Ramos (cell line): ENCODE results near the gene CEP20.
"Not testable (repeated sequence)": the region's sequence is repeated elsewhere in the genome, so short reads cannot be mapped to it uniquely, and the experiment has no call there.

Source experiments
- in situ Hi-C: fragments of 300-500 bp; cut with MboI; formaldehyde crosslinking; loops from one replicate; pipeline ENCODE4 v1.14.3; 2022; ENCODE audit warnings: low sequenced_read_pairs; ENCODE audit not compliant: unreplicated experiment

CEP20 gene, protein sequence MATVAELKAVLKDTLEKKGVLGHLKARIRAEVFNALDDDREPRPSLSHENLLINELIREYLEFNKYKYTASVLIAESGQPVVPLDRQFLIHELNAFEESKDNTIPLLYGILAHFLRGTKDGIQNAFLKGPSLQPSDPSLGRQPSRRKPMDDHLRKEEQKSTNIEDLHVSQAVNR

DNA sequence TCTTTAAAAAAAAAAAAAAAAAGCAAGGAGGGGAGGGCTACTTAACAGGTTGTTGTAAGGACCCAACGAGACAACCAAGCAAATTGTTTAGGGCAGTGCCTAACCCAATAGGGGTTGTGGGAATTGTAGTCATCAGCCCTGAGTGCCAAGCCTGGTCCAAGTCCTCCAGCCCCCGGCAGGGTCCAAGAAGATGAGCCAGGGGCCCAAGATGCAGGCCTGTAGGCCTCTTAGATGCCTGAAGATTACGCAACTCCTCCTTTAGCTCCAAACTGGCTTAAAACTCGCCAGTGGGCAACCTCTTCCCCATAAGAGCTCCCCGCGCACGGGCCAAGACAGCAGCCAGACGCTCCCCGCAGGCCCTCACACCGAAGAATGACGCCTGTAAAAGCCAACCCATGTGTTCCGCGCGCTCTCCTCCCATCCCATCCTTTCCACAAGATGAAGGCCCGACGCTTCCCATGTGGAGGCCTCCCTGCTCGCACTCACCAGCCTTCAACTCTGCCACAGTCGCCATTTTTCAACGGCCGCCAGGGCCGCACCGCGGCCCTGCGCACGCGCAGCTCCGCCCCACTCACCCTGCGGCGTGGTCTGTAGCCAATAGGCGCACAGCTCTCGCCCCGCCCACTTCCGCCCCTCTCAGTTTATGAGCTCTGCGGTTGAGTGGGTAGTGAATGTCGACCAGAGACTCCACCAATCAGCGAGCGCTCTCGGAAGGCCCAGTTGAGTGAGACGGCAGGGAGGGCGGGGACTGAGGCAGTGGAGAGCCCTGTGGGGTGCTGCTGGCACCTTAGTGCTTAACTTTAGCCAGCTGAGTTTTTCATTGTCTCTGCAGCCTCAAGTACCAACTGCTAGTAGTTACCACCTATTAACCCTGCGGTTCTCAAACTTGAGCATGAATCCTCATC lies at the start of gene CEP20:
TSS of gene CEP20 (minus strand) at position 532 of the 905 bp plus-strand sequence. CDS start at position 514, 18 bp downstream.
- in situ Hi-C loops = no loop called here

DNA sequence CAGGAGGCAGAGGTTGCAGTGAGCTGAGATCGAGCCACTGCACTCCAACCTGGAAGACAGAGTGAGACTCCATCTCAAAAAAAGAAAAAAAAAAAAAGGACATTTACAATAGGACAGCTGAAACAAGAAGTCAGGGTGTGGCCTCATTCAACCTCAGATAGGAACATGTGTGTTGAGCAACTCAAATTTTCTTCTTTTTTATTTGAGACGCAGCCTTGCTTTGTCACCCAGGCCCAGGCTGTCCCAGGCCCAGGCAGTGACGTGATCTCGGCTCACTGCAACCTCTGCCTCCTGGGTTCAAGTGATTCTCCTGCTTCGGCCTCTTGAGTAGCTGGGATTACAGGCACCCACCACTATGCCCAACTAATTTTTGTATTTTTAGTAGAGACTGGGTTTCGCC lies 48.4 kb upstream of the CEP20 start:
- in situ Hi-C loops = not testable (repeated sequence)

DNA sequence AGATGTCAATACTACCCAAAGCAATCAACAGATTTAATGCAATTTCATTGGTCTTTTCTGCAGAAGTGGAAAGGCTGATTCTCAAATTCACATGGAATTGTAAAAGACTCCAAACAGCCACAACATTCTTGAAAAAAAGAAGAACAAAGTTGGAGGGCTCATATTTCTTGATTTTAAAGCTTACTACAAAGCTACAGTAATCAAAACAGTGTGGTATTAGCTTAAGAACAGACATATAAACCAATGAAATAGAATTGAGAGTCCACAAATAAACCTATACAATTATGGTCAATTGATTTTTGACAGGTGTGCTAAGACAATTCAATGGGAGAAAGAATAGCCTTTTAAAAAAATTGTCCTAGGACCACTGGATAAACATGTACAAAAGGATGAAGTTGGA lies 46.6 kb upstream of the CEP20 start:
- in situ Hi-C loops = no loop called here

DNA sequence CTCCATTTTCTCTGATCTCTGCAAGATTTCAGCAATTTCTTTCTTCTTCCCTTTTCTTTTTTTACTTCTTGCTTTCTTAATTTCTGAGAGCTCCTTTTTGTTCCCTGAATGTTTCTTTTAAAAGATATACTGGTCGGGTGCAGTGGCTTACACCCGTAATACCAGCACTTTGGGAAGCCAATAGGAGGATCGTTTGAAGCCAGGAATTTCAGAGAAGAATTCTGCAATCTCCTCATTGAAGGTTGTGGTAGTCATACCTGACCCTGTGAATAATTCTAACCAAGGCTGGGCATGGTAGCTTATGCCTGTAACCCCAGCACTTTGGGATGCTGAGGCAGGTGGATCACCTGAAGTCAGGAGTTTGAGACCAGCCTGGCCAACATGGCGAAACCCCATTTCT lies 45.4 kb upstream of the CEP20 start:
- in situ Hi-C loops = no loop called here

DNA sequence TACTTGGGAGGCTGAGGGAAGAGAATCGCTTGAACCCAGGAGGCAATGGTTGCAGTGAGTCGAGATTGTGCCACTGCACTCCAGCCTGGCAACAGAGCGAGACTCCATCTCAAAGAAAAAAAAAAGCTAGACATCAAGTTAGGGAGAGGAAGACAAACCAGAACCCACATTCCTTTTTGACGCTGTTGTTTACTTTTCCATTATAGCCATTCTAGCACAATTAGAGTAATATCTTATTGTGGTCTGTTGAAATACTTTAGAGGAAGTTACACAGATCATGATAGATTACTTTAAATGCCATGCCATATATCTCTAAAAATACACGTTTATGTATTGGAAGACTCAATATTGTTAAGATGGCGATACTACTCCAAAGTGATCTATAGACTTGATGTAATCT lies 44.5 kb upstream of the CEP20 start:
- in situ Hi-C loops = no loop called here

DNA sequence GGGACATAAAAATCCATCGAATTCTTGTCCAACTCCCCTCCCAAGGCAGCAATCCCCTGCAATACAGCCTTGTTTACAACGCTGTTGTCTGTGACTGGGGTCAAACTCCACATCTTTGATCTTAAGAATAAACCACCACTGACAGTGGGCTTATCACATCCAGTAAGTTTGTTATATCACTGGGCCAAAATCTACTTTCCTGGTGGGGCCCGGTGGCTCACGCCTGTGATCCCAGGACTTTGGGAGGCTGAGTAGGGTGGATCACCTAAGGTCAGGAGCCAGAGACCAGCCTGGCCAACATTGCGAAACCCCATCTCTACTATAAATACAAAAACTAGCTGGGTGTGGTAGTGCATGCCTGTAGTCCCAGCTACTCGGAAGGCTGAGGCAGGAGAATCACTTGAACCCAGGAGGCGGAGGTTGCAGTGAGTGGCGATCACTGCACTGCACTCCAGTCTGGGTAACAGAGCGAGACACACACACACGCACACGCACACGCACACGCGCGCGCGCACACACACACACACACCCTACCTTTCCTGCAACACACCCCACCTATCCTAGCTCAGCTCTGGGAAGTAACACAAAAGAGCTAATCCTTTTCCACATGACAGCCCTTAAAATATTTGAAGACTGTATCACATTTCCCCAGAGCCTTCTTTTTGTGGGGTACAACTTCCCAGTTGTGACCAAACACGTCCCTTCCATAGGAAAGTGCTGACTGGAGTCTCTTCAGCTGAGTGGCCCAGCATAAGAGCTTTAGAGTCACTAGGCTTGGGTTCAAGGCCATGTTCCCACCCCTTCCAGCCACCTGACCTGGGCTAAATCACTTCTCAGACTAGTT lies 40.1 kb upstream of the CEP20 start:
- in situ Hi-C loops = no loop called here

DNA sequence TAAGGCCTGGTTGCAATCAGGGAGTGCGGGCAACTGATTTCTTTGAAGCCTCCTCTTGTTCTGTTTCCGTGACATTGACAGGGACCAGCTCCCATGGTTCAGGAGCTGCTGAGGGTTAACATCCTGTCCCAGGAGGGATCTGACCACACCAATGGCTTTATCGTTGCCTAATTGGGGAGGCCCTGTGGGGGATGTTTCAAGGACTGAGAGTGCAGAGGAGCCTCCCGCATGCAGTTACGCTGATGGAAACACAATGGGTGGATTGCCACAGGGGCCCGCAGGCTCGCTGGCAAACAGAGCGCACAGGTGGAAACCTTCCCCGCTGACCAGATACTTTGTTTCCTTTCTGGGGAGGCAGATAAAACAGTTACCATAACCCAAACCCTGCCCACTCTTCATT lies 37.2 kb upstream of the CEP20 start:
- in situ Hi-C loops = no loop called here

DNA sequence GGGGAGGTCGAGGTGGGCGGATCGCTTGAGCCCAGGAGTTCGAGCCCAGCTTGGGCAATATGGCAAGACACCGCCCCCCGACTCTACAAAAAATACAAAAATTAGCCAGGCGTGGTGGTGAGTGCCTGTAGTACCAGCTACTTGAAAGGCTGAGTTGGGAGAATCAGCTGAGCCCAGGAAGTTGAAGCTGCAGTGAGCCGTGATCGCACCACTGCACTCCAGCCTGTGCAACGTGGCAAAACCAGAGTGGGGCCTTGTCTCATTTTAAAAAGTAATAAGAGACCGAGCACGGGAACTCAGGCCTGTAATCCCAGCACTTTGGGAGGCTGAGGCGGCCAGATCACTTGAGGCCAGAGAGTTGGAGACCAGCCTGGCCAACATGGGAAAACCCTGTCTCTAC lies 36.6 kb upstream of the CEP20 start:
- in situ Hi-C loops = no loop called here

DNA sequence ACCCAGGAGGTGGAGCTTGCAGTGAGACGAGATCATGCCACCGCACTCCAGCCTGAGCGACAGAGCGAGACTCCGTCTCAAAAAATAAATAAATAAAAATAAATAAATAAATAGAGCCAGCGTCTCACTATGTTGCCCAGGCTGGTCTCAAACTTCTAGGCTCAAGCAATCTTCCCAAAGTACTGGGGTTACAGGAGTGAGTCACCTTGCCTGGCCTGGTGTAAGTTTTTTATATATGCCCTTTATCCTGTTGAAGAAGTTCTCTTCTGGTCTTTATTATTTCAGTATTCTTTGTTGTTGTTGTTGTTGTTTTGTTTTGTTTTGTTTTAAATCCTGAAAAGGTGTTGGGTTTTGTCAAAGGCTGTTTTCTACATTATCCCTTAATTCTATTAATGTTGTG lies 30.9 kb upstream of the CEP20 start:
- in situ Hi-C loops = no loop called here

DNA sequence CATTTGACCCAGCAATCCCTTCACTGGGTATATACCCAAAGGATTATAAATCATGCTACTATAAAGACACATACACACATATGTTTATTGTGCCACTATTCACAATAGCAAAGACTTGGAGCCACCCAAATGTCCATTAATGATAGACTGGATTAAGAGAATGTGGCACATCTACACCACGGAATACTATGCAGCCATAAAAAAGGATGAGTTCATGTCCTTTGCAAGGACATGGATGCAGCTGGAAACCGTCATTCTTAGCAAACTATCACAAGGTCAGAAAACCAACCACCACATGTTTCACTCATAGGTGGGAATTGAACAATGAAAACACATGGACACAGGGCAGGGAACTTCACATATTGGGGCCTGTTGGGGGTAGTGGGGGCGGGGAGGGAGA lies 29.9 kb upstream of the CEP20 start:
- in situ Hi-C loops = not testable (repeated sequence)

DNA sequence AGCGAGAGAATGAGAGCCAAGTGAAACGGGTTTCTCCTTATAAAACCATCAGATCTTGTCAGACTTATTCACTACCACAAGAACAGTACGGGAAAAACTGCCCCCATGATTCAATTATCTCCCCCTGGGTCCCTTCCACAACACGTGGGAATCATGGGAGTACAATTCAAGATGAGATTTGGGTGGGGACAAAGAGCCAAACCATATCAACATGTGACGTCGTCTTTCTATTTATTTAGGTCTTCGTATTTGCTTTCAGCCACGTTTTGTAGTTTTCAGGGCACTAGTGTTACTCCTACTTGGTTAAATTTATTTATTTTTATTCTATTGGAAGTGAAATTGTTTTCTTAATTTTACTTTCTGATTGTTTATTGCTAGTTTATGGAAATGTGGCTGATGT lies 27.9 kb upstream of the CEP20 start:
- in situ Hi-C loops = no loop called here

DNA sequence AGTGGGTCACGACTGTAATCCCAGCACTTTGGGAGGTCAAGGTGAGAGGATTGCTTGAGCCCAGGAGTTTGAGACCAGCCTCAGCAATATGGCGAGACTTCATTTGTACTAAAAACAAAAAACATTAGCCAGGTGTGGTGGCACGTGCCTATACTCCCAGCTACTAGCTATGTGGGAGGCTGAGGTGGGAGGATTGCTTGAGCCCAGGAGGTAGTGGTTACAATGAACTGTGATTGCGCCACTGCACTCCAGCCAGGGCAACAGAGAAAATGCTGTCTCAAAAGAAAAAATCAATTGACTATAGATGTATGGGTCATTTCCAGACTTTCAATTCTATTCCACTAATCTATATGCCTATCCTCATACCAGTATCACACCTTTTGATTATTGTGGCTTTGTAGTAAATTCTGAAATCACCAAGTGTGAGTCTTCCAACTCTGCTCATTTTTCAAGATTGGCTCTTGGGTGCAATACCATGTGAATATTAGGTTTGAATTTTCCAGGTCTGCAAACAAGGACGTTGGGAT lies 27.2 kb upstream of the CEP20 start:
- in situ Hi-C loops = no loop called here

DNA sequence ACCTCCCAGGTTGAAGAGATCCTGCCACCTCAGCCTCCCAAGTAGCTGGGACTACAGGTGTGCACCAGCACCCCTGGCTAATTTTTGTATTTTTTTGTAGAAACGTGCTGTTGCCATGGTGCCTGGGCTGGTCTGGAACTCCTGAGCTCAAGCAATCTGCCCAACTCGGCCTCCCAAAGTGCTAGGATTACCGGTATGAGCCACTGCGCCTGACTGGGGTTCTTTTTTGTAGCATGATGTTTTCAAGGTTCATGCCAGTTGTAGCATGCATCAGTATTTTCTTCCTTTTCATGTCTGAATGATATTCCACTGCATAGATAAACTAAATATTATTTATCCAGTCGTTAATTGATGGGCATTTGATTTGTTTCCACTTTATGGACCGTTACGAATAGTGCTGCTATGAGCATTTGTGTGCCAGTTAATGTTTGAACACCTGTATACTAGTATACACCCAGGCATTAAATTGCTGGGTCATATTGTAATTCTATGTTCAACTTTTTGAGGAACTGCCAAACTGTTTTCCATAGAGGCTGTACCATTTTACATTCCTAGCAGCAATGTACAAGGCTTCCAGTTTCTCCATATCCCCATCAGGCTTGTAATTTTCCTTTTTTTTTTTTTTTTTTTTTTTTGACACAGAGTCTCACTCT lies 24.8 kb upstream of the CEP20 start:
- in situ Hi-C loops = no loop called here

DNA sequence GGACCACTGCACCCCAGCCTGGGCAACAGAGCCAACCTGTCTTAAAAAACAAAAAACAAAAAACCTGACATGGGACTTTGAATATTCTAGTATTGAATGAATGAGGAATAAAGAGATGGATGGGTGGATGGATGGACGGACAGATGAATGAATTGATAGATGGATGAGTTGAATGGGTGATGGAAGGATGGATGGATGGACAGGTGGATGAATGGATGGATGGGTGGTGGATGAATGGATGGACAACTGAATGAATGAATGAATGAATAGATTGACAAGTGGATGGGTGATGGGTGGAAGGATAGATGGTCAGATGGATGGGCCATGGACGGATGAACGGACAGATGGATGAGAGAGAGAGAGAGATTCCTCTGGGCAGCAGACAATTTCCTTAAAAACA lies 22.8 kb upstream of the CEP20 start:
- in situ Hi-C loops = no loop called here

DNA sequence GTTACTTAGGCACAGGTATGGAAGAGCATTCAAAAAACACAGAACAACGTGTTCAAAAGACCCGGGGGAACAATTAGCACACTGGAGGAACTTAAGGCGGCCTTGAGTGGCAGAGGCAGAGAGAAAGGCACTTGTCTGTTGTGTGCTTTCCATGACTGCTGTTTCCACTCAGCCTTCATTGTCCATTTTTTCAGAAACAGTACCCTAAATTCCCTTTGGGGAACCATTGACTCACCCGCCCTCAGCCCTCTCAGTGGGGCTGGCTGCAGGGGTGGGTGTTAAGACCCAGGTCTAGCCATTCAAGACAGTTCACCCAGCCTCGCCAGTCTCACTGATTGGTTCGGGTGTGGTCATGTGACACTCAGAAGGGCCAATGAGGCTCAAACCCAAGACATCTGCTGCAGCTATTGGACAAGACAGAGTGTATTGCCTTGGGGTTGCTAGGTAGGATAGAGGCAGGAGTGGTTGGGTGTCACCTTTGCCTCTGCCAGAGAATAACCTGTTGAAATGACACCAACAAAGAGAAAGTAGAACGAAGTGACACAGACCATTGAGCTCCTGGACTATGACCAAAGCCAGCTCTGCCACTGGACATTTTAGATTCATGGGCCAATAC lies 19.6 kb upstream of the CEP20 start:
- in situ Hi-C loops = no loop called here

DNA sequence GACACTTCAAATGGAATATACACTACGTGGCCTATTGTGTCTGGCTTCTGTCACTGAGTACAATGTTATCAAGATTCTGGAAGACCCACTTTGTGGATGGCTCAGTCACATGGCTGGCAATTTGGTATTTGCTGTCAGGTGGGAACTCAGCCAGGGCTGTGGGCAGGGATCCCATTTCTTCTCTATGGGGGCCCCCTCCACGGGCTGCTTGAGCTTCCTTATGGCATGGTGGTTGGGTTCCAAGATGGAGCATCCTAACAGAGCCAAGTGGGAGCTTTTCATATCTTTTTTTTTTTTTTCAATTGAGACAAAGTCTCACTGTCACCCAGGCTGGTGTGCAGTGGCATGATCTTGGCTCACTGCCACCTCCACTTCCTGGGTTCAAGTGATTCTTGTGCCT lies 18.0 kb upstream of the CEP20 start:
- in situ Hi-C loops = no loop called here

DNA sequence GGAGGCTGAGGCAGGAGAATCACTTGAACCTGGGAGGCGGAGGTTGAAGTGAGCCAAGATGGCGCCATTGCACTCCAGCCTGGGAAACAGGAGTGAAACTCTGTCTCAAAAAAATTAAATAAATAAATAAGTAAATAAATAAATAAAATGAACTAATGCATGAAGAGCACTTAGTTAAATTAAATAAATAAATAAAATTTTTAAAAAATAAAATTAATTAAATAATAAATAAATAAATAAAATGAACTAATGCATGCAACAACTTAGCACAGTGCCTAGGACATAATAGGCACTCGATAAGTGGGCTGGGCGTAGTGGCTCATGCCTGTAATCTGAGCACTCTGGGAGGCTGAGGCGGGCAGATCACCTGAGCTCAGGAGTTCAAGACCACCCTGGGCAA lies 15.6 kb upstream of the CEP20 start:
- in situ Hi-C loops = no loop called here

DNA sequence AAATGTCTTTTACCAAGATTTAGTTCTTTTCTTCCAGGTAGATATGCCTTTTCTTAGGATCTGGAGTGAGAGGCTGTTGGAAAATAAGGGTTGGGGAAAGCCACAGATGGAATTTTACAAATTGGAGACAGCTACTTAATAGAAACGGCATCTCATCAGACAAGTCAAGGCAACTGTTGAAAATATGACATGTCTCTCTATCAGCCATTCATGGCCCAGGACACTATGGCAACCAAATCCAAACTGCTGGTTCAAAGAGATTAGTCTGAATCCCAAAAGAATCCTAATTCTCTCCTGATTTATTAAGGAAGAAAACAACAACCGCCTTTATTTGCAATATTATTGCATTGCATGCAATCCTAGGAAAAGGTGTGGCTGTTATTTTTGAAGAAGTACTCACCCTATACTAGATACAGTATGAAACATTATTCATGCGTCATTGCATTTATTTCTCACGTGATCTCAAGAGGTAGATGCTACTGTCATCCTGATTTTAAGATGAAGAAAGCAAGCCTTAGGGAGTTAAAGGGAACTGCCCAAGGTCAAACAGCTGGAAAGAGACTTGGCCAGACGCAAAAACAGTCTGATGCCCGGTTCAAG lies 12.6 kb upstream of the CEP20 start:
- in situ Hi-C loops = no loop called here

DNA sequence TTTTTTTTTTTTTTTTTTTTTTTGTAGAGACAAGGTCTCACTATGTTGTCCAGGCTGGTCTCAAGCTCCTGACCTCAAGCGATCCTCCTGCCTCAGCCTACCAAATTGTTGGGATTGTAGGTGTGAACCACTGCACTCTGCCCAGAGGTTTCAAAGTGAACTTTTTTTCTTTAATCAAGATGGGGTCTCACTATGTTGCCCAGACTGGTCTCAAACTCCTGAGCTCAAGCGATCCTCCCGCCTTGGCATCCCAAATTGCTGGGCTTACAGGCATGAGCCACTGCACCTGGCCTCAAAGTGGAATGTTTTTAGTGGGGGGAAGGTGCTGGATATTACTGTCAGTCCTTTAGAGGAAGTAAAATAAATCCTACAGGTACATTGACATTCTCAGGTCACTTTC lies 12.0 kb upstream of the CEP20 start:
- in situ Hi-C loops = no loop called here
